ENCODE results near the gene SDK2.

Gene SDK2

DNA sequence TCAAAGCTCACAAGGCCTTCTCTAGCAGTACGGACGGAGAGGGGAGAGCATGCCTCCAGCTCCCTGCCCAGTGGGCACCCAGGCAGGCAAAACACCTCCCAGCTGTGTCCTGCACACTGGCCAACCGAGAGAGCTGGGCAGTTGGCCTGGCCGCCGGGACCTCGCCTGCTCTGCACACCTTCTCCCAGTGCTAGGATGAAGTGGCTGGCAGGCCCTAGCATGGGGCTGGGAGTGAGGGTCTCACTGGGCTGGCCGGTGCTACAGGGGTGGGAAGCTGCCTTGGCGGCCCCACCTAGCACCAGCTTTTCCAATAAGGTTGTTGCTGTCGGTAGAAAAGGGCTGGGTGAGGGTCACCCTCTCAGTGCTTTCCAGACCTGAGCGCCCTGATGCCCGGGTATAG is 60.2 kb downstream of the SDK2 start:
- DNase-seq: no peak

DNA sequence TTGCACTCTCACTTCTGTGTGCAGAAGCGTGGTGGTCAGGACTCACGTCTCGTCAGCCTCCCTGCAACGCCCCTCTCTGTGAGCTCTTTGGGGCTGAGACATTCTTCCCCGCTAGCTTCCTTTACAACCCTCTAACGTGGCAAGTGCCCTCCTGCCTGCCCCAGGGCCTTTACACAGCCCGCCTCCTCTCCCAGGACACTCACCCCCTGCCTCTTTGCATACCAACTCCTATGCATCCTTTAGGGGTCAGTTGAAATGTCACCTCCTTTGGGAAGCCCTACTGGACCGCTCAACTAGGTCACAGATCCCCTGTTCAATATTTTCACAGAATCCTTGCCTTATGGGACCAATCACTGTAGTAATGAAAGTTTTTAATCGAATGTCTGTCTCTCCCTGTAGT is 61.4 kb downstream of the SDK2 start:
- no peak for DNase-seq

DNA sequence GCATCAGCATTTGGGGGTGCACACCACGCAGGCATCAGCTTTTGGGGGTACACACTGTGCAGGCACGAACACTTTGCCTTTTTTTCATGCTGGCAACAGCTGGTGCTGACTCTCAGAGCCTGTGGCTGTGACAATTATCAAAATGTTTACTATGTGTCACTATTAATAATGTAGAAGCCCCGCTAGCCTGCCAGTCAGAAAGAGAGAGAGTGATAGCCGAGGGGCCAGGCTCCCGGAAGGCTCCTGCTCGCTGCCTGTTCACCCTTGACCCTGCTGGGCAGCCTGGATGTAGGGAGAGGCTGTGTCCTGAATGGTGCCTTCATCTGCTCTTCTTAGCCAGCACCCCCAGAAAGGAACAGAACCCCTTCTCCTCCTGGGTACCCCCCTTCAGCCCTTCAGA is 61.9 kb downstream of the SDK2 start:
- DNase-seq: no peak

DNA sequence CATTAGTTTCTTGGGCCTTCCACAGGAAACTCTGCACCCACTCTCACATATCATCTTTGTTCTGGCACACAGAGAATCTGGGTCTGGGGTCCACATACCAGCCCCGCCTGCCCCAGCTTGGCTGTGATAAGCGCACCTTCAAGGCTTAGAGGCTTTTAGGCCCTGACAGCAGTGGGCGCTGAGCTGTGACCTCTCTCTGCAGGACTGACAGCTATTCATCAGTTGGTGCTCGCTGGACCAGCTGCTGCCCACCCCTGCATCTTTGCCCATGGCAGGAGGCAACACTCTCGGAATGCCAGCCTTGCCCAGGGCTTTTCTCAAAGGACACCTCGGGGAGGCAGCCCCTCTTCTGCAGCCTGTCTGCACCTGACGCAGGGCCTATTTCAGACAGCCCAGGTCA is 62.9 kb downstream of the SDK2 start:
- no peak for DNase-seq

DNA sequence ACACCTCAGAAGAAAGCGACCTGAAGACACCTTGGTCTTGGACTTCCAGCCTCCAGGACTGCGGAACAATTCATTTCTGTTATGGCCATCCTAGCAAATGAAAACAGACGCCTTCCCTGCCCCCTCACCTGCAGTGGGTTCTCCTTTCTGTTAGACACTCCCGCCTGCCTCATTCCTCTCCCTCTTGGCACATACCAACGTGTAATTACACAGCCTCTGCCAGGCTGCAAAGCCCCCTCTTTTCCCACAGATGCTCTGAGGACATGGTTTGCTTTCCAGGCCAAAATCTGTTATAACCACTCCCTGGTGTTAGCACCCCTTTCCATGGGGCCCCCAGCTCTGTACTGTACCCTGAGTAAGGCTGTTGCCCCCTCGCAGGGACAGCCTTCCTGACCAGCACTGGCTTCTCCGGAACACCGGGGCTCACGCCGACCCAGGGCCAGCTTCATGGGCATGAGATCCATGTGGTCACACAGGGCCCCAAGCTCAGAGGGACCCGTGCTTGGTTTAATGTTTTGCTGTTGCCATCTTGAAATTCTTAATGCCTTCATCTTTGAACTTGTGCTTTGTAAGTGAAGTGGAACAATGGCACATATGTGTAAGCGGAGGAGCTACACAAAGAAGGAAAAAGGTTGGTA is 64.1 kb downstream of the SDK2 start:
- no peak for DNase-seq

DNA sequence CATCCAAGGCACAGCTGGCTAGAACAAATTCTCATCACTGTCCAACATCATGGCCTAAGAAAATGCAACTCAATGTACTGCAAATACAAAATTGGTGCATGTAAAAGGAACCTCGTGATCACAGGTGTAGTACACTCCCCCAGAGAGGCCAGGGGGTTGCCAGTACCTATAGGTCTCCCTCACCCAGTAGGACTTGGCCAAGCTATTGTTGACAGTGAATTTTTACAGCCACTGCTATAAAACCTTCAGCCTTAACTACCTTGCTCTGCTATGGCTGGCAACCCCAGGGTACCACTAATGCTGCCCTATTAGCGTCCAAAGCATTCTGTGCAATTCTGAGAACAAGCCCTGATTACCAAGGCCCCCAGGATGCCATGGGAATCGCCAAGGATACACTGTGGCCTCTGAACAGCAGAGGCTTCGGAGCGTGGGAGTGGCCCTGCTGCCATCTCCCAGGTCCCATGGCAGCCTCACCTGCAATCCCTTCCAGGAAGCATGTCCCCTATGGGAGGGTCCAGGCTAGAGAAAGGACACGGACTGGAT is 67.6 kb downstream of the SDK2 start:
- no peak for DNase-seq

DNA sequence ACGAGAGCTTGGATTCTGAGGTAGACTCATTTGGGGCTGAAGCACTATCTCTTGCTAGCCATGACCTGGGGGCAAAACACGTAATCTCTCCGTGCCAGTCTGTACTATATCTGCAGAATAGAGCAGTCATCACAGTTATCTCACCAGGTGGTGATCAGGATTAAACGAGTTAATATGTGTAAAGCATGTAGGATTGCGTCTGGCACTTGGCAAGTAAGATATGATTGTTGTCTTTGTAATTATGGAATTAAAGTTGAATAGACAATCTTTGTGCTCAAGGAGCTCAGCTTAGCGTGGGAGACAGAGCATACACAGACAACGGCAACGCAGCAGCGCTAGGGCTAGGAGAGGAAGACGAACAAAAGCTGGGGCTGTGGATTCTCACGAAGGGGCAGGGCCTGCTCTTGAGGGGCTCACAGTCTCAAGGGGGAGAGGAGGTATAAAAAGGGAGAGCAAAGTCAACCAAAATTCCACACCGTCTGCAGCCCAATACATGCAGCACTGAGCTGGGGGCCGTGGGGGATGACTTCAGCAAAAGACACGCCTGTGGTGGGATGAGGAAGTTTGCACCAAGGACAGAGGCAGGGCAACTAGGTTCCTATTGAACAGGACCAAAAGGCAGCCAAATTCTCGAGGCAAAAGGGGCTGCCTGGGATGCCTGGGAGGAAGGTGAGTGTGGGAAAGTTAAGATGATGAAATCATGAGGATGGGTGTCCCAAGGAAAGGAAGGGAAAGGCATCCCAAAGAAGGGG is 68.6 kb downstream of the SDK2 start:
- DNase-seq: no peak

DNA sequence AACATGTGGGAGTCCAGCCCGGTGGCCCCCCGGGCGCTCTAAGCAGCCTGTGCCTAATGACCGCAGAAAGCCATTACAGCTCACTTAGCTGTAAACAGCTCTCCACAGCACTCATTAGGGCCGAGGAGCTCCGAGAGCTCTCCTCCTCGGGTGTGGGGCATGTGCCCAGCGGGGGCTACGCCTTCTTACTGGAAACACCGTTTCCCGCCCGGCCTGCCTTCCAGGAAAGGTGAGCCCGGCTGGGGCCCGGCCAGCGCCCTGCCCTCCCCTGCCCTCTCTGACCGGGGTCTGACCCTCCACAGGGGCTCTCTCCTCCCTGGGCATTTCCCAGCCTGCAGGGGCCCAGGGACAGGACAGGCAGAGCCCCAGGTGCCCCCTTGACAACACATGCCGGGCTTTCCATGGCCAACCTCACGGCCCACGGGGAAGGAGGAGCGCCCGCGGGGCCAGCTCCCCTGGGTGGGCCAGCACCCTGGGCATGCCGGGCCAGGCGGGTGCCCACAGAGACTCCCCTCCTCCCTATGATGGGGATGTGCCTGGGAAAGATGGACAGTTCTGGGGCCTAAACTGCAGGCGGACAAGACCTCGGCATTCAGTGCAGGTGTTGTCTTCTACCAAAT is 72.6 kb downstream of the SDK2 start:
- no peak for DNase-seq

DNA sequence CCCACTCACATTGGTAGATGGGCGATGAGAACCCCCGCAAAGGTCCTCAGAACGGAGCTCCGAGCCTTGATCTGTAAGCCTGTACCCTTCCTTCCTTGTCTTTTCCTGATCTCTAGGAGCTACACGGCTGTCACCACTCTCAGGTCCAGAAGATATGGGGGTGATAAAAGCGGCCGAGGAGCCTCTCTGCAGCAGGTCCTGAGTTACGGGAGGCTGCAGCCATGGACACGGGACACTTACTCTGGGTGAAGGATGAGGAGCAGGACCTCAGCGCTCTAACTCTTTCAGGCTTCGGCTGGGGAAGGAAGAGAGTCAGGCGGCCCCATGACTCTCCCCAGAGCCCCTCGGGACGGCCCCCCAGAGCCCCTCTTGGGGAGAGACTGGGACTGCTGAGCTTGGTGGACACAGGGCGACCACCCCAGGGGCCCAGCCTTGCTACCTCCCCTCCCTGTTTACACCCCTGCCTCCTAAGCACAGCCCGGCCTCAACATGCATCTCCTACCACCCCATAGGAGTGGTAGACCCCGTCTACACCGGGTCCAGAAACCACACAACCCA is 74.4 kb downstream of the SDK2 start:
- no peak for DNase-seq

DNA sequence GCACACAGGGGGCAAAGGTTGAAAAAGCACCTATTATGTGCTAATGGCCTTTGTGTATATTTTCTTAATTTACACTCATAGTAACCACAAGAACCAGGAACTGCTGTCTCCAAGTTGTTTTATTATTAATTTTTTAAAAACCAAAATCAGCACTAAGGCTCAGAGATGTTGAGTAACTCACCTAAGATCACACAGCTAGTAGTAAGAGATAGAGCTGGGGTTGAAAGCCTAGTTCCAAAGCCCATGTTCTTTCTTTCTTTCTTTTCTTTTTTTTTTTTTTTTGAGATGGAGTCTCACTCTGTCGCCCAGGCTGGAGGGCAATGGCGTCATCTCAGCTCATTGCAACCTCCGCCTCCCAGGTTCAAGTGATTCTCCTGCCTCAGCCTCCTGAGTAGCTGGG is 75.3 kb downstream of the SDK2 start:
- no peak for DNase-seq

DNA sequence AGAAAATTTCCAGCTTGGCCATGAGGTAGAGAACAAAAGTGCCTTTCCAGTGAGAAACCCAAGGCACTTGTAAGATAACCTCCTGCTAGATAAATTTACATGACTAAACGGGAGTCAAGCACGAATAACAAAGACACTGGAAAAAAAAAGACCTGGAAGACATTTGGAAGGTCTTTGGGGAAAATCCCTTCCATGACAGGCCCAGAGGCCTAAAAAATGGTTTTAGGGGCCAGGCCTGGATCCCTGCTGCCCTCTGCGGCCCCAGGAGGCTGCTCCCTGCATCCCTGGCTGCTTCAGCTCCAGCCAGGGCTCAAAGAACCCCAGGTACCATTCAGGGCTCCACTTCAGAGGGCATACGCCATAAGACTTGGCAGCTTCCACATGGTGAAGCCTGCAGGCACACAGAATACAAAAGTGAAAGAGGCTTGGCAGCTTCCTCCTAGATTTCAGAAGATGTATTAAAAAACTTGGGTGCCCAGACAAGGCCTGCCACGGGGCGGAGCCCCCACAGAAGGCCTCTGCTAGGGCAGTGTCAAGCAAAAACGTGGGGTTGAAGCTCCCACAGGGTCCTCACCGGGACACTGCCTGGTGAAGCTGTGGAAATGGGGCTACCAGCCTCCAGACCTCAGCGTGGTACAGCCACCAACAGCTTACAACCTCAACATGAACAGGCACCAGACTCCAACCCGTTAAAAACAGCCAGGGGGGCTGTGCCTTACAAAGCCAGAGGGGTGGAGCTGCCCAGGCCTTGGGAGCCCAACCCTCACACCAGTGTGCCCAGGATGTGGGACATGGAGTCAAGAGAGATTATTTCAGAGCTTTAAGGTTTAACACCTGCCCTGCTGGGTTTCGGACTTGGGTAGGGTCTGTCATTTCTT is 77.1 kb downstream of the SDK2 start:
- DNase-seq: no peak

DNA sequence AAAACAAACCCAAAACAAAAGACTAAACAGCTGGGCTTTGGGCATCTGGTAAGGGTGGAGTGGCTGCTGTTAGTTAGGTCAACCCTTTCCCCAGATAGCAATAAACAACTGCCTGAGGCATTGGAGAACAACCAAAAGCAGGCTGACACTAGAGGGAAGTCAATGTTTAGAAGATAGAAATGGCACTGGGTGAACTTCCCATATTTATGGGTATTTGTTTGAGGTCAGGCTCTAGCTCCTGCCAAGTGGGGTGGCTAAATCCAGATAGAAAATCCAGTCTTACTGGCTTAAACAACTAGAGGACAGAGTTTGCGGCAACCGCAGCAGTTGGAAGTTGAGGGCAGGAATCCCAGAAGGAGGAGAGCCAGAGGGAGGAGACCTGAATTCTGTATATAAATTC is 79.4 kb downstream of the SDK2 start:
- no peak for DNase-seq

DNA sequence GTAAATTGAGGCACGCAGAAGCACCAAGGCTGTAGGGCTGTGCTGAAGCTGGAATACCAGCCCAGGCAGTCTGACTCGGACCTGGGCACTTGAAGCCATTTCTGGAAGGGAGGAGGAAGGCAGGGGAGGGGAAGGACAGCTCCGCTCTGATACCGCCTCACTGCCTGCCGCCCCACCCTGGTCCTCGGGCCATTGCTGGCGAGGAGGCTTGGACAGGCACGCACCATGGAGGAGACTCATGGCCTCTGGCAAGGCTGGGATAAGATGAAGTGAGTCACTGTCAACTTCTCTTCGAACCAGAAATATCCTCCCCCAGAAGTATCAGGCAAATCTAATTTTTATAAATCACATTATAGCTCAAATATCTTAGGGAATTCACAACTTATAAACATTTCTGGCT is 81.3 kb downstream of the SDK2 start:
- no peak for DNase-seq

DNA sequence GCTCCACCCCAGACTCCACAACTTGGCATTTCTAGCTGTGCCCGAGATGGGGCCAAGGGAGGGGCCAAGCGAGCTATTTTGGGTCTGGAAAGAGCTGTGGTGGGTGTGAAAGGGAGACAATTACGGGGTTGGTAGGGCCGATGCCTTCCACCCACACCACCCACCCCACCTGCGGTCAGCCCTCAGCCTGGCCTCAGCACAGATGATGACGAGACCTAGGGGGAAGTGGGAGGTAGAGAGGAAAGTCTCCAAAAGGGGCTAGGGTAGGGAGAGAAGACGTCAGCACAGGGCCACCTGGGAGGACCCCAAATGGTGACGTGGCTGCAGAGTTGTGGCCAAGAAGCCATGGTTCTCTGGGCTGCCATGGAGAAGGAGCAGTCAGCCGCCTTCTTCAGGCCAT is 83.1 kb downstream of the SDK2 start:
- no peak for DNase-seq

DNA sequence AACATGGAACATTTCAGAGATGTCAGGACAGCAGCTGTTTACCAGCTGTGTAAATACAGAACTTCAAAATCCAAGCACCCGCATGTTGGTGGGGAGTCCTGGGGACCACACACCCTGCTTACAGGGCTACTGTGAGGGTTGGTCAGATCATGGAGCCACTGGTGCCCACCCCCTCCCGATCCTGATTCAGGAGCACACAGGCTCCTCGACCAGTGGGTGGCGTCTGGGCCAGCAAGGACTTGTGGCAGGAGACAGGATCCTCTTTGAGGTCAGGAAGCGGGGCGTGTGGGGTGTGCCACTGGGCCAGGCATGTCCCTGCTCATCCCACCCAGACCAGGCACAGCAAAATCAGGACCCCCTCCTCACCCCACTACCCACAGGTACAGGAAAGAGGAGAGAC is 83.6 kb downstream of the SDK2 start:
- DNase-seq: no peak

DNA sequence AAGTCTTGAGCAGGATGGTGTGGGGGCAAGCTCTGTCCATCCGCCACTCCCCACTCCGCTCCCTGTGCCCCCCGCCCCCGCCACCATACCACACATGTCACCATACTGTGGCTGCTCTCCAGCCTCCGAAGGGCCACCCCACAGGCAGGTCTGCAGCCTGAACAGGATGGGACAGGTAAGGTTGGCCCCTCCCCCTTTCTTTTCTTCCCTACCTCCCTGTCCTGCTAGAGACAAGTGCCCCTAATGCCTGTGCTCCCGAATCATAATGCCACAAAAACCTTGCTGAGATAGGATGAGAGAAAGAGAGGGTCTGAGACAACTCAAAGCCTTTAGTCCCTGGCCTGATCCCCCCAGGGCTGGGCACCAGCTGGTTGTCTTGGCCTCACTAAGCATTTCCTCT is 84.7 kb downstream of the SDK2 start:
- DNase-seq: no peak

DNA sequence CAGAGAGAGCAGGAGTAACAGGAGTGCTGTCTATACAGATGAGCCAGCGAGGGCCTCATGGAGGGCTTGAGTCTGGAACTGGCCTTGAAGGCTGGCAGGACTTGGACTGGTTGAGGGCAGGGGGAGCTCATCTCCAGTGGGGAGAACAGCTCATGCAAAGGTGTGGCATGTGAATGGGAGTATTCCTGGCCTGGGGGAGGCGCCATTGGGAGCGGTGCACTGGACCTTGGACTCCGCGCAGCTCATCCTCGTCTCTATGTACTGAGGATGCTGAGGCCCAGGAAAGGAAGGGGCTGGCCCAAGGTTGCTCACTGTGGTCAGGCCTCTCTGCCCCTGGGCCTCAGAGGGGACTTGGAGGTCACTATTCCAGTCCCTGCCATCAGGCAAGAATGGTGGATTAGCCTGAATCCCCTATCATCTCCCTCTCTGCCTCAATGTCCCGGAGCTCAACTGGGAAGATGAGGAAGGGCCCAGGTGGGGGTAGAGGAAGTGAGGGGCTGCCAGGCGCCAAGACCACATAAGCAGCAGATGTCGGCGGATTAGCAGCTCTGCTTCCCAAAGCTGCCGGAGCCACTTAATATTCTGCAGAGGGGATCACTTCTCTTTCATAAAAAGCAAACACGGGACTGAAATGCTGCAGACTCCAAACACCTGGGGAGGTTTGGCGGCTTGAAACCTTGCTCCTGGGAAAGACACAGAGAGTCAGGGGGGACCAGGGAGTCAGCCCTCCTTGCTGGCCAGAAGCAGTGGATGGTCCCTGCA is 88.9 kb downstream of the SDK2 start:
- no peak for DNase-seq

DNA sequence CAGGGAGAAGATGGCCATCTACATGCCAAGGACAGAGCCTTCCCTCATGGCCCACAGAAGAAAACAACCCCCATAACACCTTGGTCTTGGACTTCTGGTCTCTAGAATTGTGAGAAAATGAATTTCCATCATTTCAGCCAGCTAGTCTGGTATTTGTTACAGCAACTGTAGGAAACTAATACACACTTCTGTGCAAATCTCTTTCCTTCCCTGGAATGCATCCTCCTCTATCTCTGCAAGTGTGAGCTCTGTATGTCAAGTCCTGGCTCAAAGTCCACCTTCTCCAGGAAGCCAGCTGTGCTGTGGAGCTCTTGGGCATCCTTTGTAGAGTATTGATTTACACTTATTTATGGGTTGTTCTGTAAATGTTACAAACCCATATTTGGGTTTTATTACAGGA is 89.7 kb downstream of the SDK2 start:
- no peak for DNase-seq

DNA sequence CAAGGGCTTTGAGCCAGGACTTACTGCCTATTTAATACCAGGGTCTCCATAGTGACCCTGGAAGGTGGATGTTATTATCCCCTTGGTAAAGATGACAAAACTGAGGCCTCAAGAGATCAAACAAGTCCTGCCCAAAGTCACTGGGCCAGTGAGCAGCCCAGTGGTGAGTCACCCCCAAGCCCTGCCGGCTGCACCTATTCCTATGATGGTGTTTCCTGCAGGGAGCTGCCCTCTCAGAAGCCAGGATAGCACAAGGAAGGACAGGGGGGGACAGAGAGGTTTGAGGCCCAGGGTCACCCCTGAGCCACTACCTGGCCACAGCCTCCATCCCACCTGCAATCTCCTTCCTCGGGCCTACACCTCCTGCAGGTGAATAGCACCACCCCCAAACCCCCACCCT is 90.9 kb downstream of the SDK2 start:
- no peak for DNase-seq

DNA sequence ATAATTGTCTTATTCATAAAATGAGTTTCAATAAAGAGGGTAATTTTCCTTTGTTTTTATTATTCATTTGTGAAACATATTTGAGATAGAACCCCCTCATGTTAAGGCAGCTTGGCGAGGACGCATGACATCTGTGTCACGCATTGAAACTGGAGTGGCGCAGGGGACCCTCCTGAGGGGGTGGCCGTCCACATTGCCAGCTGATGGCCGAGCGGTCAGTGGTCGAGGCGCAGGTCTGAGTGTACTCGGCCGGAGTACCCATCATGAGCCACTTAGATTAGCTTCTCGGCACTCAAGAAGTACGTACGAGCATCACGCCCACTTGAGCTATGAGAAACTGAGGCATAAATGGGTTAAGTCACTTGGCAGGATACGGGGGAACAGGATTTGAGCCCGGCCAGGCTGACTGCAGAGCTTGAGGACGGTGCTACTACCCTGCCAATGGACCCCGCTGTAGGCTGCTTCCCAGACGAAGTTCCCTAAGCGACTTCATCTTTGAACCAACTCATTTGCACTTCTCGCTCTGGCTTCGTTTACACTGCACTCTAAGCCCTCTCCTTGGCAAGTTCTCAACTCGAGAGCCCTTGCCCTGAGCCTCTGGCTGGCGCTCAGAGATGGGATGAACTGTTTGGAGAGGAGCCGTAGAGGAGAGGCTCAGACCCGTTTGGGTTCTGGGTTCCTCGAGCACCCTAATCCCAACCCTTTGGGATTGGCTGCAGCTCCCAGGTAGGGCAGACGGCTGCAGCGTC is 91.8 kb downstream of the SDK2 start:
- no peak for DNase-seq

DNA sequence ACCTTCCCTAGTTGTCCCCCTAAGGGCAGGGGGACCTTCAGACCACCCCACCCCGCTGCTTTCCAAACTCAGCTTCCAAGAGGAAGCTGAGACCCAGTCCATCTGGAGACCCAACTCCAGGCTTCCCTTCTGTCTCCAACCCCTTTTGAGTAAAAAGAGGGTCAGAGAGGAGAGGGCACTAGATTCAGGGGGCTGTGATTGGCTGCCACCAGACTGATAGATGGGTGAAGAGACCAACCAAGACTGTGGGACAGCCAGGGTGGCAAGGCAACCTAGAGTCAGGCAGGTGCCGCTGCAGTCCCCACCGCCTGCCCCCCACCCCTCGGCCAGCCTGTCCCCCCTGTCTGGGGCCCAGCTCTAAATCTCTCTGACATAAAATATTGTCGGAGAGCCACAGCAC is 92.5 kb downstream of the SDK2 start:
- DNase-seq: no peak
